IMR-90 (cell line): ENCODE measurements around the gene TCF7L1. TPM values are rescaled to one million over a fixed set of nuclear protein-coding genes. Genes with fewer than 3 reads are reported as not detected.

ENCODE experiments used
- ATAC-seq: fragments of 200-7000 bp; cut with Tn5 transposase; 2 replicates; pipeline ENCODE4 v1.9.1; 2020; ENCODE audit warnings: low read depth, mild to moderate bottlenecking, moderate library complexity
- BruUV-seq: library from RNA; stranded (reverse); fragments of 400-500 nt; replicated peaks from 2 replicates; lab custom pipeline; 2021; lab: Mats Ljungman, UMichigan
- CTCF ChIA-PET: fragments of 300-600 bp; formaldehyde crosslinking; extraction: SDS; loops from one replicate; lab custom pipeline; 2021; ENCODE audit warnings: antibody characterized with exemption; lab: Yijun Ruan, JAX
- POLR2A ChIA-PET: fragments of 300-600 bp; sonication (Branson Sonifier 250); formaldehyde crosslinking; loops from one replicate; lab custom pipeline; 2022; ENCODE audit warnings: antibody characterized with exemption; ENCODE audit not compliant: unreplicated experiment; lab: Charles Lee
- DNase-seq: peaks from one replicate; pipeline ENCODE4 v3.0.0; 2013
- H2AFZ ChIP-seq: replicated peaks from 2 replicates; pipeline ENCODE3; 2013; ENCODE audit warnings: low read length, mild to moderate bottlenecking; ENCODE audit not compliant: poor library complexity
- H2AK5ac ChIP-seq: 2 replicates; pipeline ENCODE4 v1.6.1; 2013; ENCODE audit warnings: low read depth, low read length, inconsistent platforms
- H2AK9ac ChIP-seq: replicated peaks from 2 replicates; pipeline ENCODE3; 2013; ENCODE audit warnings: mild to moderate bottlenecking, low read depth, low read length, moderate library complexity; ENCODE audit not compliant: poor library complexity
- H2BK120ac ChIP-seq: 2 replicates; pipeline ENCODE4 v1.6.1; 2013; ENCODE audit warnings: low read depth, low read length, inconsistent platforms
- H2BK15ac ChIP-seq: 3 replicates; pipeline ENCODE4 v1.6.1; 2013; ENCODE audit warnings: low read depth, low read length, inconsistent platforms
- H2BK20ac ChIP-seq: 2 replicates; pipeline ENCODE4 v1.6.1; 2013; ENCODE audit warnings: low read depth, mild to moderate bottlenecking, inconsistent platforms, low read length, moderate library complexity
- H2BK5ac ChIP-seq: 2 replicates; pipeline ENCODE4 v1.6.1; 2013; ENCODE audit warnings: mild to moderate bottlenecking, low read depth, low read length, inconsistent platforms; ENCODE audit not compliant: poor library complexity, severe bottlenecking
- H3K14ac ChIP-seq: replicated peaks from 2 replicates; pipeline ENCODE4 v1.6.1; 2013; ENCODE audit warnings: low read depth, low read length, inconsistent platforms
- H3K18ac ChIP-seq: 2 replicates; pipeline ENCODE4 v1.6.1; 2013; ENCODE audit warnings: low read depth, low read length, control low read depth
- H3K23ac ChIP-seq: 2 replicates; pipeline ENCODE4 v1.6.1; 2013; ENCODE audit warnings: low read depth, low read length, inconsistent platforms
- H3K27ac ChIP-seq: 2 replicates; pipeline ENCODE4 v1.5.1; 2013; ENCODE audit warnings: mild to moderate bottlenecking, control low read depth, low read length; ENCODE audit not compliant: insufficient read depth
- H3K27me3 ChIP-seq: 2 replicates; pipeline ENCODE4 v1.6.1; 2013; ENCODE audit warnings: low read length; ENCODE audit not compliant: control insufficient read depth, insufficient read depth
- H3K36me3 ChIP-seq: 2 replicates; pipeline ENCODE4 v1.6.1; 2013; ENCODE audit warnings: low read length, mixed read lengths; ENCODE audit not compliant: control insufficient read depth, insufficient read depth
- H3K4ac ChIP-seq: 2 replicates; pipeline ENCODE4 v1.6.1; 2013; ENCODE audit warnings: low read depth, low read length, inconsistent platforms
- H3K4me1 ChIP-seq: 2 replicates; pipeline ENCODE4 v1.6.1; 2013; ENCODE audit warnings: low read length, mixed read lengths; ENCODE audit not compliant: control insufficient read depth, insufficient read depth
- H3K4me2 ChIP-seq: 2 replicates; pipeline ENCODE4 v1.6.1; 2013; ENCODE audit warnings: low read depth, mild to moderate bottlenecking, control low read depth, low read length, moderate library complexity
- H3K4me3 ChIP-seq: 2 replicates; pipeline ENCODE4 v1.5.1; 2013; ENCODE audit warnings: low read depth, mild to moderate bottlenecking, control low read depth, low read length, moderate library complexity; ENCODE audit not compliant: insufficient read depth
- H3K56ac ChIP-seq: 2 replicates; pipeline ENCODE4 v1.6.1; 2013; ENCODE audit warnings: low read length, inconsistent platforms; ENCODE audit not compliant: insufficient read depth; ENCODE audit errors: extremely low read depth
- H3K79me1 ChIP-seq, 2 experiments: 2 replicates each; pipeline ENCODE4 v1.6.1; 2013; ENCODE audit warnings: low read length in 2 of 2, inconsistent platforms in 1 of 2, low read depth in 1 of 2
- H3K9ac ChIP-seq: 2 replicates; pipeline ENCODE4 v1.6.1; 2013; ENCODE audit warnings: low read depth, low read length, control low read depth
- H3K9me1 ChIP-seq: 2 replicates; pipeline ENCODE4 v1.6.1; 2013; ENCODE audit warnings: low read length, inconsistent platforms; ENCODE audit not compliant: insufficient read depth
- H3K9me3 ChIP-seq: 2 replicates; pipeline ENCODE4 v1.6.1; 2013; ENCODE audit warnings: low read length; ENCODE audit not compliant: control insufficient read depth, insufficient read depth
- H4K20me1 ChIP-seq: 2 replicates; pipeline ENCODE4 v1.6.1; 2013; ENCODE audit warnings: low read length, inconsistent platforms; ENCODE audit not compliant: insufficient read depth
- H4K5ac ChIP-seq: 2 replicates; pipeline ENCODE4 v1.6.1; 2013; ENCODE audit warnings: mild to moderate bottlenecking, low read depth, low read length, control low read depth
- H4K8ac ChIP-seq, 2 experiments: 2 replicates each; pipeline ENCODE4 v1.6.1; 2013; ENCODE audit warnings: low read depth in 2 of 2, low read length in 2 of 2, control low read depth in 1 of 2, inconsistent platforms in 1 of 2
- H4K91ac ChIP-seq: 2 replicates; pipeline ENCODE4 v1.6.1; 2013; ENCODE audit warnings: low read depth, low read length, inconsistent platforms; ENCODE audit not compliant: insufficient read depth
- MXI1 ChIP-seq: IDR thresholded peaks from 2 replicates; pipeline ENCODE4 v1.6.1; 2012; ENCODE audit warnings: low read depth, mild to moderate bottlenecking, low read length, moderate library complexity, borderline replicate concordance
- WGBS, 2 experiments: methylation state at CpG; one replicate each; pipeline versions ENCODE4 v1.1.5 to v1.1.7; 2013; ENCODE audit warnings: missing lambda C conversion rate in 2 of 2; ENCODE audit not compliant: insufficient read length in 1 of 2; ENCODE audit errors: extremely low coverage in 2 of 2; 5-methylcytosine and 5-hydroxymethylcytosine counted together
- dilution Hi-C: fragments of 300-500 bp; cut with HindIII; formaldehyde crosslinking; loops from one replicate; pipeline ENCODE4 v1.14.3; 2018; ENCODE audit warnings: low sequenced_read_pairs; ENCODE audit not compliant: unreplicated experiment
- in situ Hi-C: fragments of 300-500 bp; cut with MboI; formaldehyde crosslinking; loops from 3 replicates; pipeline ENCODE4 v1.14.3; 2019; ENCODE audit warnings: low sequenced_read_pairs, inconsistent platforms, mixed read lengths
- intact Hi-C: fragments of 100-400 bp; cut with micrococcal nuclease; formaldehyde crosslinking; loops from 2 replicates; pipeline ENCODE4 v1.10.0; 2022
- polyA plus RNA-seq, 3 experiments: library from polyadenylated mRNA; depleted of rRNA; stranded (reverse); fragments of >200 nt; gene quantifications; 2 replicates each; pipeline ENCODE4 v1.2.3, GENCODE V29; 2012; ENCODE audit warnings: low replicate concordance in 1 of 3
- total RNA-seq: library from RNA; depleted of rRNA; stranded (reverse); fragments of >200 nt; gene quantifications from 2 replicates; pipeline ENCODE4 v1.2.3, GENCODE V29; 2012

TCF7L1 gene
- total and polyA plus RNA-seq, 2 of the 4 experiments (the other 2 are of a cell fraction) = 0.72 to 11.1 TPM

GRCh38 chr2:85148190-85148589, 15.0 kb downstream of the TCF7L1 start:
- H3K36me3 ChIP-seq = no peaks in the 10 kb centered on the region
- H4K8ac ChIP-seq = no peak overlapping the region
- H3K27me3 ChIP-seq = no peaks in the 10 kb centered on the region
- no peak overlapping the region for H3K56ac ChIP-seq
- no peak overlapping the region for H2BK5ac ChIP-seq
- no peak overlapping the region for H2BK120ac ChIP-seq
- ChIA-PET POLR2A (no interaction called here), CTCF (no interaction called here)
- BruUV-seq = no TSS peak
- no peaks in the 10 kb centered on the region for H3K4me1 ChIP-seq
- H2BK15ac ChIP-seq = no peak overlapping the region
- no peak overlapping the region for H4K5ac ChIP-seq
- H3K4me2 ChIP-seq = no peak overlapping the region
- no peaks in the 10 kb centered on the region for H3K9me3 ChIP-seq
- ATAC-seq (no peak), DNase-seq (no peak)
- no peak overlapping the region for H4K91ac ChIP-seq
- no peak overlapping the region for H3K18ac ChIP-seq
- no CpG with 5 or more reads among the region's 2 CpGs for WGBS, 2 experiments
- H3K4ac ChIP-seq = no peak overlapping the region
- peaks cover 7% of the 10 kb centered on the region; the same call in 1 of the 2 replicates for H3K9me1 ChIP-seq
- H4K20me1 ChIP-seq = peaks cover 59% of the 10 kb centered on the region; the same call in 1 of the 2 replicates
- dilution Hi-C loops (no loop called here), intact Hi-C loops (no loop called here), in situ Hi-C loops (no loop called here)
- no peak overlapping the region for H3K23ac ChIP-seq
- no peak overlapping the region for H2BK20ac ChIP-seq
- H3K27ac ChIP-seq = no peak overlapping the region
- H2AK9ac ChIP-seq = no peak overlapping the region
- H3K4me3 ChIP-seq = no peak overlapping the region
- no peak overlapping the region for H2AFZ ChIP-seq
- no peak overlapping the region for H2AK5ac ChIP-seq
- no peak overlapping the region for H3K14ac ChIP-seq
- peaks cover 20 to 62% of the 10 kb centered on the region in 2 experiments for H3K79me1 ChIP-seq
- no peak overlapping the region for H3K9ac ChIP-seq
- TF ChIP-seq MXI1 = no peak
